ENCODE measurements around the gene CHD6. TPM values are rescaled to one million over a fixed set of nuclear protein-coding genes. Genes with fewer than 3 reads are reported as not detected.

The CHD6 gene
- total RNA-seq, 4 donors from 2014 or later = 24.7 to 89.7 (median 36.6) TPM

- WGBS = 86% methylated on average over 2 of the region's 2 CpGs
- no peaks in the 10 kb centered on the region for H3K27me3 ChIP-seq
- TF ChIP-seq, protein P1, sequence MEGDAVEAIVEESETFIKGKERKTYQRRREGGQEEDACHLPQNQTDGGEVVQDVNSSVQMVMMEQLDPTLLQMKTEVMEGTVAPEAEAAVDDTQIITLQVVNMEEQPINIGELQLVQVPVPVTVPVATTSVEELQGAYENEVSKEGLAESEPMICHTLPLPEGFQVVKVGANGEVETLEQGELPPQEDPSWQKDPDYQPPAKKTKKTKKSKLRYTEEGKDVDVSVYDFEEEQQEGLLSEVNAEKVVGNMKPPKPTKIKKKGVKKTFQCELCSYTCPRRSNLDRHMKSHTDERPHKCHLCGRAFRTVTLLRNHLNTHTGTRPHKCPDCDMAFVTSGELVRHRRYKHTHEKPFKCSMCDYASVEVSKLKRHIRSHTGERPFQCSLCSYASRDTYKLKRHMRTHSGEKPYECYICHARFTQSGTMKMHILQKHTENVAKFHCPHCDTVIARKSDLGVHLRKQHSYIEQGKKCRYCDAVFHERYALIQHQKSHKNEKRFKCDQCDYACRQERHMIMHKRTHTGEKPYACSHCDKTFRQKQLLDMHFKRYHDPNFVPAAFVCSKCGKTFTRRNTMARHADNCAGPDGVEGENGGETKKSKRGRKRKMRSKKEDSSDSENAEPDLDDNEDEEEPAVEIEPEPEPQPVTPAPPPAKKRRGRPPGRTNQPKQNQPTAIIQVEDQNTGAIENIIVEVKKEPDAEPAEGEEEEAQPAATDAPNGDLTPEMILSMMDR (IDR thresholded peaks at IDR 0.05) = no peak
- no peak for TF ChIP-seq POLR2A (IDR thresholded peaks at IDR 0.05)
- TF ChIP-seq EP300 (IDR thresholded peaks at IDR 0.05) = no peak
- TF ChIP-seq POLR2AphosphoS5 (IDR thresholded peaks at IDR 0.05) = no peak
- H3K36me3 ChIP-seq = peaks cover 92% of the 10 kb centered on the region
- no peak for DNase-seq (ENCODE audit: low spot score in 2 of 2)
- H3K9me3 ChIP-seq = no peaks in the 10 kb centered on the region
- no peak overlapping the region for H3K4me3 ChIP-seq
- H3K27ac ChIP-seq = no peak overlapping the region
- H3K4me1 ChIP-seq = no peaks in the 10 kb centered on the region
Observed at GRCh38 chr20:41447006-41447405, 171.2 kb downstream of the CHD6 start.

GRCh38 chr20:41446456-41446855, 171.7 kb downstream of the CHD6 start:
- peaks cover 92% of the 10 kb centered on the region for H3K36me3 ChIP-seq
- WGBS = 88% methylated on average over 4 of the region's 4 CpGs

GRCh38 chr20:41444821-41445220, 173.4 kb downstream of the CHD6 start:
- no peak for DNase-seq (ENCODE audit: low spot score in 2 of 2)
- Histone ChIP-seq H3K27me3 (no peaks in the 10 kb centered on the region), H3K4me1 (no peaks in the 10 kb centered on the region), H3K9me3 (no peaks in the 10 kb centered on the region), H3K27ac (no peak overlapping the region), H3K4me3 (no peak overlapping the region), H3K36me3 (peaks cover 89% of the 10 kb centered on the region)
- TF ChIP-seq POLR2A (IDR thresholded peaks at IDR 0.05) = no peak
- no peak for TF ChIP-seq POLR2AphosphoS5 (IDR thresholded peaks at IDR 0.05)
- no peak for TF ChIP-seq EP300 (IDR thresholded peaks at IDR 0.05)
- TF ChIP-seq, protein P1 (IDR thresholded peaks at IDR 0.05) = no peak

More at GRCh38 chr20:41446456-41446855, 171.7 kb downstream of the CHD6 start:
- Histone ChIP-seq H3K9me3 (no peaks in the 10 kb centered on the region), H3K27me3 (no peaks in the 10 kb centered on the region), H3K27ac (no peak overlapping the region), H3K4me3 (no peak overlapping the region), H3K4me1 (no peaks in the 10 kb centered on the region)
- DNase-seq (ENCODE audit: low spot score in 2 of 2) = no peak
- no peak for TF ChIP-seq EP300 (IDR thresholded peaks at IDR 0.05)
- TF ChIP-seq, protein P1 (IDR thresholded peaks at IDR 0.05) = no peak
- no peak for TF ChIP-seq POLR2A (IDR thresholded peaks at IDR 0.05)
- TF ChIP-seq POLR2AphosphoS5 (IDR thresholded peaks at IDR 0.05) = no peak

- no peaks in the 10 kb centered on the region for H3K9me3 ChIP-seq
- no peak for TF ChIP-seq POLR2AphosphoS5 (IDR thresholded peaks at IDR 0.05)
- TF ChIP-seq EP300 (IDR thresholded peaks at IDR 0.05) = no peak
- TF ChIP-seq, protein P1 (IDR thresholded peaks at IDR 0.05) = no peak
- TF ChIP-seq POLR2A (IDR thresholded peaks at IDR 0.05) = no peak
- H3K4me3 ChIP-seq = no peak overlapping the region
- H3K27ac ChIP-seq = no peak overlapping the region
- DNase-seq (ENCODE audit: low spot score in 2 of 2) = no peak
- no peaks in the 10 kb centered on the region for H3K27me3 ChIP-seq
- peaks cover 96% of the 10 kb centered on the region for H3K36me3 ChIP-seq
- no peaks in the 10 kb centered on the region for H3K4me1 ChIP-seq
Observed at GRCh38 chr20:41443691-41444090, 174.5 kb downstream of the CHD6 start.

GRCh38 chr20:41440882-41441281, 177.3 kb downstream of the CHD6 start:
- H3K36me3 ChIP-seq = peaks cover 86% of the 10 kb centered on the region

More at GRCh38 chr20:41440882-41441281, 177.3 kb downstream of the CHD6 start:
- Histone ChIP-seq H3K4me1 (no peaks in the 10 kb centered on the region), H3K27me3 (no peaks in the 10 kb centered on the region), H3K4me3 (no peak overlapping the region), H3K27ac (no peak overlapping the region), H3K9me3 (no peaks in the 10 kb centered on the region)
- TF ChIP-seq POLR2AphosphoS5 (IDR thresholded peaks at IDR 0.05) = no peak
- TF ChIP-seq, protein P1 (IDR thresholded peaks at IDR 0.05) = no peak
- no peak for TF ChIP-seq POLR2A (IDR thresholded peaks at IDR 0.05)
- TF ChIP-seq EP300 (IDR thresholded peaks at IDR 0.05) = no peak
- WGBS = 59% methylated on average over 3 of the region's 3 CpGs
- DNase-seq (ENCODE audit: low spot score in 2 of 2) = no peak
